ENCODE data around the gene ZNF155. TPM values are rescaled to one million over a fixed set of nuclear protein-coding genes. Genes with fewer than 3 reads are reported as not detected.

ZNF155 gene
- total RNA-seq, 1 donor from 2014 or later, result 9.4 TPM

DNA sequence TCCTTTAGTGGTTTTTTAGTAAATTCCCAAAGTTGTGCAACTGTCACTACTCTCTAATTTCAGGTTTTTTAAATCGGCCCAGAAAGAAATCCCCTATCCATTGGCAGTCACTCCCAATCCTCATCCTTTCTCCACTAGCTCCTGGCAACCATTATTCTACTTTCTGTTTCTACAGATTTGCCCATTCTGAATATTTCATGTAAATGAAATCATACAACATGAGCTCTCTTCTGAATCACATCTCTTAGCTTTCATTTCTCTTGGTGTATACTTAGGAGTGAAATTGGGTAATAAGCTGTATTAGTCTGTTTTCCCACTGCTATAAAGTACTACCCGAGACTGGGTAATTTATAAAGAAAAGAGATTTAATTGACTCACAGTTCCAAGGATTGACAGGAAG, 58.2 kb downstream of the ZNF155 start:
- Mint-ChIP-seq H3K4me1 (no peaks in the 10 kb centered on the region), H3K9me3 (peaks cover 42% of the 10 kb centered on the region), H3K4me3 (no peak overlapping the region), H3K27ac (no peak overlapping the region), H3K36me3 (ENCODE audit: low read depth) (peaks cover 2% of the 10 kb centered on the region), H3K27me3 (peaks cover 15% of the 10 kb centered on the region)
- ATAC-seq (ENCODE audit: low read depth) (no peak), DNase-seq (no peak)
- TF ChIP-seq, protein P1, sequence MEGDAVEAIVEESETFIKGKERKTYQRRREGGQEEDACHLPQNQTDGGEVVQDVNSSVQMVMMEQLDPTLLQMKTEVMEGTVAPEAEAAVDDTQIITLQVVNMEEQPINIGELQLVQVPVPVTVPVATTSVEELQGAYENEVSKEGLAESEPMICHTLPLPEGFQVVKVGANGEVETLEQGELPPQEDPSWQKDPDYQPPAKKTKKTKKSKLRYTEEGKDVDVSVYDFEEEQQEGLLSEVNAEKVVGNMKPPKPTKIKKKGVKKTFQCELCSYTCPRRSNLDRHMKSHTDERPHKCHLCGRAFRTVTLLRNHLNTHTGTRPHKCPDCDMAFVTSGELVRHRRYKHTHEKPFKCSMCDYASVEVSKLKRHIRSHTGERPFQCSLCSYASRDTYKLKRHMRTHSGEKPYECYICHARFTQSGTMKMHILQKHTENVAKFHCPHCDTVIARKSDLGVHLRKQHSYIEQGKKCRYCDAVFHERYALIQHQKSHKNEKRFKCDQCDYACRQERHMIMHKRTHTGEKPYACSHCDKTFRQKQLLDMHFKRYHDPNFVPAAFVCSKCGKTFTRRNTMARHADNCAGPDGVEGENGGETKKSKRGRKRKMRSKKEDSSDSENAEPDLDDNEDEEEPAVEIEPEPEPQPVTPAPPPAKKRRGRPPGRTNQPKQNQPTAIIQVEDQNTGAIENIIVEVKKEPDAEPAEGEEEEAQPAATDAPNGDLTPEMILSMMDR (IDR thresholded peaks at IDR 0.05), result no peak
- ChIA-PET CTCF (no interaction called here), POLR2A (no interaction called here)
- intact Hi-C loops (cut with micrococcal nuclease), result no loop called here

Other genes starting within 250 kb of the ZNF155 start
- gene SMG9, start 229.2 kb upstream of the ZNF155 start, total RNA-seq, result 91.2 and 105 TPM in 2 replicates
- 137 and 154 TPM in 2 replicates for gene KCNN4, start 203.2 kb upstream of the ZNF155 start, total RNA-seq
- gene LYPD5, start 181.7 kb upstream of the ZNF155 start, total RNA-seq, result 0.44 TPM in 1 of 2 replicates, not detected in the other
- 10.4 and 13.0 TPM in 2 replicates for gene ZNF283, start 156.9 kb upstream of the ZNF155 start, total RNA-seq
- gene ZNF404, start 100.2 kb upstream of the ZNF155 start, total RNA-seq, result 1.7 and 1.9 TPM in 2 replicates
- 17.2 and 19.1 TPM in 2 replicates for gene ZNF45, start 48.9 kb upstream of the ZNF155 start, total RNA-seq
- 2.6 TPM in 2 replicates for gene ZNF221, start 33.0 kb upstream of the ZNF155 start, total RNA-seq
- gene ZNF230, start 18.8 kb downstream of the ZNF155 start, total RNA-seq, result 12.1 and 15.0 TPM in 2 replicates
- 6.0 and 6.7 TPM in 2 replicates for gene ZNF222, start 41.2 kb downstream of the ZNF155 start, total RNA-seq
- gene ZNF223, start 67.8 kb downstream of the ZNF155 start, total RNA-seq, result 3.6 and 4.5 TPM in 2 replicates
- 2.1 and 2.3 TPM in 2 replicates for gene ZNF284, start 88.0 kb downstream of the ZNF155 start, total RNA-seq
- gene ZNF224, start 110.2 kb downstream of the ZNF155 start, total RNA-seq, result 49.2 and 53.3 TPM in 2 replicates
- gene ZNF225, start 129.2 kb downstream of the ZNF155 start, total RNA-seq, result 7.9 and 9.2 TPM in 2 replicates
- gene ZNF234, start 157.4 kb downstream of the ZNF155 start, total RNA-seq, result 14.8 and 18.8 TPM in 2 replicates
- 37.7 and 38.3 TPM in 2 replicates for gene ZNF226, start 180.9 kb downstream of the ZNF155 start, total RNA-seq
- gene ZNF227, start 228.3 kb downstream of the ZNF155 start, total RNA-seq, result 33.1 and 36.9 TPM in 2 replicates